Measurements from ENCODE around the gene NUDT9.

NUDT9 gene

DNA sequence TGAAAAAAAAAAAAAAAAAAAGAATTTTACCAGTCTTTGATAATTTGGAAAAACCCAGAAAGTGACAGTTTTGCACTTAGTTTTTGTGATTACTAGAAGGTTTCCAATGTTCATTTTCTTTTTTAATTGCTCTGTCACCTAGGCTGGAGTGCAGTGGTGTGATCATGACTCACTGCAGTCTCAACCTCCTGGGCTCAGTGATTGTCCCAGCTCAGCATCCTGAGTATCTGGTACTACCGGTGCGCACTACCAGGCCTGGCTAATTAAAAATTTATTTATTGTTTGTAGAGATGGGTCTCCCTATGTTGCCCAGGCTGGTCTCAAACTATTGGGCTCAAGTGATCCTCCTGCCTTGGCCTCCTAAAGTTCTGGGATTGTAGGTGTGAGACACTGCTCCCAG is 3.3 kb downstream of the NUDT9 start:
- no peak for TF ChIP-seq CTCF (IDR thresholded peaks at IDR 0.05; ENCODE audit: insufficient read depth, low read length, poor library complexity, severe bottlenecking)
- Histone ChIP-seq H3K36me3 (ENCODE audit: control insufficient read depth, insufficient read depth, low read length) (no peaks in the 10 kb centered on the region), H3K27me3 (replicated peaks; ENCODE audit: control insufficient read depth, insufficient read depth, low read length) (no peaks in the 10 kb centered on the region), H3K4me3 (replicated peaks; ENCODE audit: low read depth, low read length) (no peak overlapping the region)
- DNase-seq (ENCODE audit: extremely low read depth, insufficient read length): no peak

GRCh38 chr4:87426865-87427517 is 4.6 kb downstream of the NUDT9 start:
- no peak for DNase-seq (ENCODE audit: extremely low read depth, insufficient read length)
- Histone ChIP-seq H3K36me3 (ENCODE audit: control insufficient read depth, insufficient read depth, low read length) (no peaks in the 10 kb centered on the region), H3K4me3 (replicated peaks; ENCODE audit: low read depth, low read length) (no peak overlapping the region)

DNA sequence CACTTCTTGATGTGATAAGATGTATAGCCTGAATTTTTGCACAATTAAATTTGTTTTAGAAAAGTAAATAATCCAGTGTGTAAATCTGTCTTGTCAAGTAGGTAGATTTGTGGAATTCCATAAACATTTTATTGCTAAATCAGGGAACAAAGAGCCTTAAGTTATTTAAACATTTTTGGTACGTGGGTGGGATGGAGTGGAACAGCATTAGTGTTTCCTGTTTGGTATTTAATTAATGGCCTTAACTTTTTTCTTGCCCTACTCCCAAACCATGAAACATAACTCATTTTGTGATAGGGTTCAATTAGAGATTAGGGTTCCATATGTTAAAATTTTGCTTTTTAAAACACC is 5.1 kb downstream of the NUDT9 start:
- no peak for DNase-seq (ENCODE audit: extremely low read depth, insufficient read length)
- TF ChIP-seq CTCF (IDR thresholded peaks at IDR 0.05; ENCODE audit: insufficient read depth, low read length, poor library complexity, severe bottlenecking): no peak
- no peaks in the 10 kb centered on the region for H3K36me3 ChIP-seq (ENCODE audit: control insufficient read depth, insufficient read depth, low read length)
- H3K4me3 ChIP-seq (replicated peaks; ENCODE audit: low read depth, low read length): no peak overlapping the region
- no peaks in the 10 kb centered on the region for H3K27me3 ChIP-seq (replicated peaks; ENCODE audit: control insufficient read depth, insufficient read depth, low read length)

More at GRCh38 chr4:87426865-87427517, 4.6 kb downstream of the NUDT9 start:
- H3K27me3 ChIP-seq (replicated peaks; ENCODE audit: control insufficient read depth, insufficient read depth, low read length): no peaks in the 10 kb centered on the region
- no peak for TF ChIP-seq CTCF (IDR thresholded peaks at IDR 0.05; ENCODE audit: insufficient read depth, low read length, poor library complexity, severe bottlenecking)

- no peak for DNase-seq (ENCODE audit: extremely low read depth, insufficient read length)
- Histone ChIP-seq H3K27me3 (replicated peaks; ENCODE audit: control insufficient read depth, insufficient read depth, low read length) (no peaks in the 10 kb centered on the region), H3K4me3 (replicated peaks; ENCODE audit: low read depth, low read length) (no peak overlapping the region), H3K36me3 (ENCODE audit: control insufficient read depth, insufficient read depth, low read length) (no peaks in the 10 kb centered on the region)
- no peak for TF ChIP-seq CTCF (IDR thresholded peaks at IDR 0.05; ENCODE audit: insufficient read depth, low read length, poor library complexity, severe bottlenecking)
Observed at GRCh38 chr4:87428979-87429378, 6.6 kb downstream of the NUDT9 start.

DNA sequence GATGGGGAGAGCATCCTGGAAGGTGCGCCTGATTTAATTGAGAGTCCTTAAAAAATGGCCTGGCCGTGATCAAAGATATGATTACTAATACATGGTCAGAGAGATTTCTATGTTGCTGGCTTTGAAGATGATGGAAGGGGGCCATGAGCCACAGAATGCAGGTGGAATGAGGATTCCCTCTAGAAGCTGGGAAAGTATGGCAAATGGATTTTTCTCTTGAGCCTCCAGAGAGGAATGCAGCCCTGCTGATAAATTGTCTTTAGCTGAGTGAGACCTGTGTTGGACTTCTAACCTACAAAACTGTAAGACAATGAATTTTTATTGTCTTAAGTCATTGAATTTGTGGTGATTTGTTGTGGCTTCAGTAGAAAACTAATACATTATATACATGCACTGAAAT is 7.7 kb downstream of the NUDT9 start:
- Histone ChIP-seq H3K4me3 (replicated peaks; ENCODE audit: low read depth, low read length) (no peak overlapping the region), H3K27me3 (replicated peaks; ENCODE audit: control insufficient read depth, insufficient read depth, low read length) (no peaks in the 10 kb centered on the region), H3K36me3 (ENCODE audit: control insufficient read depth, insufficient read depth, low read length) (no peaks in the 10 kb centered on the region)
- no peak for DNase-seq (ENCODE audit: extremely low read depth, insufficient read length)
- no peak for TF ChIP-seq CTCF (IDR thresholded peaks at IDR 0.05; ENCODE audit: insufficient read depth, low read length, poor library complexity, severe bottlenecking)

DNA sequence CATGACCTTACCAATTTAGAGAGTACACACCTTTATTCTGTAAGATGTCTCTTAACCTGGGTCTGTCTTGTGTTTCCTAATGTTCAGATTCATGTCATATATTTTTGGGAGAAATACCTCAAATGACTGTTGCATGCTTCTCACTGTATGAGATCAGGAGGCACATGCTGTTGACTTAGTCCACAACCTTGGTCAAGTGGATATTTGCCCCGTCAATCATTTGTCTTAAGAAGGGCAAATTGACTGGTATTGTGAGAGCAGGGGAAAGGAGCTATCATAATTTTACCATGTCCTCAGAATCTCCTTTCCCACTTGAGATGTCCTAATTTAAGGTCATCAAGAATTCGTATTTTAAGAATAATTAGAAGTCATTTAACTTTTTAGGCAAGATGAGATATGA is 11.0 kb downstream of the NUDT9 start:
- no peak for DNase-seq (ENCODE audit: extremely low read depth, insufficient read length)
- no peak for TF ChIP-seq CTCF (IDR thresholded peaks at IDR 0.05; ENCODE audit: insufficient read depth, low read length, poor library complexity, severe bottlenecking)

More for the DNA sequence above, 11.0 kb downstream of the NUDT9 start:
- Histone ChIP-seq H3K27me3 (replicated peaks; ENCODE audit: control insufficient read depth, insufficient read depth, low read length) (no peaks in the 10 kb centered on the region), H3K4me3 (replicated peaks; ENCODE audit: low read depth, low read length) (no peak overlapping the region), H3K36me3 (ENCODE audit: control insufficient read depth, insufficient read depth, low read length) (no peaks in the 10 kb centered on the region)
